Liver (tissue), 9 donors: ENCODE results near the gene CIB4. TPM values are rescaled to one million over a fixed set of nuclear protein-coding genes. Genes with fewer than 3 reads are reported as not detected.

Experiments
- DNase-seq: peaks from one replicate; pipeline ENCODE4 v3.0.0-alpha.2; 2017; ENCODE audit warnings: low spot score
- H3K27ac ChIP-seq, 2 donors: one replicate each; pipeline ENCODE4 v1.7.0; 2013; ENCODE audit warnings: inconsistent platforms in 2 of 2, low read length in 2 of 2, control low read depth in 1 of 2, low read depth in 1 of 2, mild to moderate bottlenecking in 1 of 2
- H3K27me3 ChIP-seq, 4 donors: one replicate each; pipeline versions ENCODE4 v1.6.1 to v1.7.0; 2013; ENCODE audit warnings: low read length in 3 of 4, inconsistent platforms in 1 of 4, mild to moderate bottlenecking in 1 of 4, moderate library complexity in 1 of 4; ENCODE audit not compliant: control insufficient read depth in 4 of 4, insufficient read depth in 4 of 4
- H3K36me3 ChIP-seq, 4 donors: one replicate each; pipeline versions ENCODE4 v1.6.1 to v1.7.0; 2013; ENCODE audit warnings: low read length in 3 of 4, mild to moderate bottlenecking in 3 of 4, low read depth in 1 of 4, moderate library complexity in 1 of 4; ENCODE audit not compliant: control insufficient read depth in 4 of 4, insufficient read depth in 3 of 4
- H3K4me1 ChIP-seq, 4 donors: one replicate each; pipeline versions ENCODE4 v1.6.1 to v1.7.0; 2013; ENCODE audit warnings: low read length in 3 of 4, mild to moderate bottlenecking in 3 of 4, moderate library complexity in 1 of 4; ENCODE audit not compliant: control insufficient read depth in 4 of 4, insufficient read depth in 4 of 4
- H3K4me3 ChIP-seq, 3 donors: one replicate each; pipeline versions ENCODE4 v1.6.1 to v1.7.0; 2013; ENCODE audit warnings: low read length in 3 of 3, control low read depth in 1 of 3, low read depth in 1 of 3, mild to moderate bottlenecking in 1 of 3
- H3K9ac ChIP-seq, 2 donors: one replicate each; pipeline ENCODE4 v1.7.0; 2013; ENCODE audit warnings: low read length in 2 of 2, mild to moderate bottlenecking in 2 of 2, moderate library complexity in 2 of 2, control low read depth in 1 of 2, low read depth in 1 of 2
- H3K9me3 ChIP-seq, 4 donors: one replicate each; pipeline versions ENCODE4 v1.6.1 to v1.7.0; 2013; ENCODE audit warnings: low read length in 3 of 4; ENCODE audit not compliant: control insufficient read depth in 4 of 4
- ATF3 ChIP-seq: IDR thresholded peaks from 2 replicates; pipeline ENCODE4 v1.6.1; 2016; ENCODE audit warnings: antibody characterized with exemption
- CTCF ChIP-seq: fragments of 150-350 bp; IDR thresholded peaks from 2 replicates; pipeline ENCODE4 v1.5.1; 2017; ENCODE audit warnings: improper control_type of control experiment, low read depth, low read length; ENCODE audit not compliant: missing input control
- EGR1 ChIP-seq, 2 donors: IDR thresholded peaks; 2 replicates each; pipeline ENCODE4 v1.6.1; 2016 to 2018; ENCODE audit warnings: antibody characterized with exemption in 2 of 2, low read depth in 2 of 2
- FOXA1 ChIP-seq: IDR thresholded peaks from 2 replicates; pipeline ENCODE4 v1.6.1; 2016; ENCODE audit warnings: antibody characterized with exemption
- FOXA2 ChIP-seq: IDR thresholded peaks from 2 replicates; pipeline ENCODE4 v1.6.1; 2016; ENCODE audit warnings: antibody characterized with exemption
- JUND ChIP-seq, 2 donors: IDR thresholded peaks; 2 replicates each; pipeline ENCODE4 v1.6.1; 2016; ENCODE audit warnings: antibody characterized with exemption in 2 of 2
- NR2F2 ChIP-seq: IDR thresholded peaks from 2 replicates; pipeline ENCODE4 v1.6.1; 2016; ENCODE audit warnings: antibody characterized with exemption
- RAD21 ChIP-seq, 2 donors: IDR thresholded peaks; 2 replicates each; pipeline ENCODE4 v1.6.1; 2016; ENCODE audit warnings: antibody characterized with exemption in 2 of 2, mild to moderate bottlenecking in 2 of 2
- RXRA ChIP-seq, 2 donors: IDR thresholded peaks; 2 replicates each; pipeline ENCODE4 v1.6.1; 2017 to 2018; ENCODE audit warnings: antibody characterized with exemption in 2 of 2, mild to moderate bottlenecking in 1 of 2
- SP1 ChIP-seq: IDR thresholded peaks from 2 replicates; pipeline ENCODE4 v1.6.1; 2018; ENCODE audit warnings: antibody characterized with exemption, mild to moderate bottlenecking
- TAF1 ChIP-seq: conservative IDR thresholded peaks from 2 replicates; pipeline ENCODE4 v1.6.1; 2016; ENCODE audit warnings: antibody characterized with exemption, mild to moderate bottlenecking
- YY1 ChIP-seq: IDR thresholded peaks from 2 replicates; pipeline ENCODE4 v1.6.1; 2016; ENCODE audit warnings: antibody characterized with exemption, mild to moderate bottlenecking
- WGBS: extraction: QIAGEN DNeasy Blood & Tissue Kit; methylation state at CpG from one replicate; pipeline ENCODE4 v1.1.7; 2013; 5-methylcytosine and 5-hydroxymethylcytosine counted together
- polyA plus RNA-seq, 2 donors: library from polyadenylated mRNA; stranded (reverse) in 1 of 2; unstranded in 1 of 2; fragments of 200-250 nt in 1 of 2; fragments of >200 nt in 1 of 2; fragmentation: Nextera tagmentation in 1 of 2; extraction: Ambion mirVana in 1 of 2; gene quantifications; one replicate each; pipeline versions ENCODE4 v1.2.1 to v1.2.3, GENCODE V29; 2013 to 2015
- total RNA-seq, 2 donors: library from RNA; depleted of rRNA; stranded (reverse); fragments of >200 nt; gene quantifications; one replicate each; pipeline ENCODE4 v1.2.3, GENCODE V29; 2014
- TF ChIP-seq, protein P1 (sequence below): IDR thresholded peaks from 2 replicates; pipeline ENCODE4 v1.6.1; 2016; ENCODE audit warnings: antibody characterized with exemption
- TF ChIP-seq, protein P2 (sequence below): IDR thresholded peaks from 2 replicates; pipeline ENCODE4 v1.6.1; 2016; ENCODE audit warnings: antibody characterized with exemption
- donor health status: healthy.
- donor health status: healthy.
- donor health status: healthy.
- donor health status: healthy.
- donor health status: healthy.

The CIB4 gene
- total and polyA plus RNA-seq, 4 donors, result not detected

GRCh38 chr2:26668856-26669750 lies 27.9 kb upstream of the CIB4 start:
- no peak overlapping the region for H3K9ac ChIP-seq
- WGBS, result 58% methylated on average over 8 of the region's 8 CpGs
- H3K27ac ChIP-seq, result no peak overlapping the region
- no peaks in the 10 kb centered on the region for H3K36me3 ChIP-seq
- no peak overlapping the region for H3K4me3 ChIP-seq
- peaks cover 0 to 4% (median 2%) of the 10 kb centered on the region in 4 donors for H3K27me3 ChIP-seq
- no peak for DNase-seq
- no peaks in the 10 kb centered on the region for H3K4me1 ChIP-seq
- peaks cover 0 to 2% (median under 1%) of the 10 kb centered on the region in 4 donors for H3K9me3 ChIP-seq
- TF ChIP-seq SP1 (no peak), EGR1 (IDR thresholded peaks at IDR 0.05; ENCODE audit: low read depth in 2 of 2) (no peak), TAF1 (no peak), RXRA (IDR thresholded peaks at IDR 0.05) (no peak), NR2F2 (no peak), CTCF (no peak), FOXA2 (no peak), FOXA1 (no peak)
- TF ChIP-seq, protein P1, sequence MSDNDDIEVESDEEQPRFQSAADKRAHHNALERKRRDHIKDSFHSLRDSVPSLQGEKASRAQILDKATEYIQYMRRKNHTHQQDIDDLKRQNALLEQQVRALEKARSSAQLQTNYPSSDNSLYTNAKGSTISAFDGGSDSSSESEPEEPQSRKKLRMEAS, result no peak
- TF ChIP-seq, protein P2, sequence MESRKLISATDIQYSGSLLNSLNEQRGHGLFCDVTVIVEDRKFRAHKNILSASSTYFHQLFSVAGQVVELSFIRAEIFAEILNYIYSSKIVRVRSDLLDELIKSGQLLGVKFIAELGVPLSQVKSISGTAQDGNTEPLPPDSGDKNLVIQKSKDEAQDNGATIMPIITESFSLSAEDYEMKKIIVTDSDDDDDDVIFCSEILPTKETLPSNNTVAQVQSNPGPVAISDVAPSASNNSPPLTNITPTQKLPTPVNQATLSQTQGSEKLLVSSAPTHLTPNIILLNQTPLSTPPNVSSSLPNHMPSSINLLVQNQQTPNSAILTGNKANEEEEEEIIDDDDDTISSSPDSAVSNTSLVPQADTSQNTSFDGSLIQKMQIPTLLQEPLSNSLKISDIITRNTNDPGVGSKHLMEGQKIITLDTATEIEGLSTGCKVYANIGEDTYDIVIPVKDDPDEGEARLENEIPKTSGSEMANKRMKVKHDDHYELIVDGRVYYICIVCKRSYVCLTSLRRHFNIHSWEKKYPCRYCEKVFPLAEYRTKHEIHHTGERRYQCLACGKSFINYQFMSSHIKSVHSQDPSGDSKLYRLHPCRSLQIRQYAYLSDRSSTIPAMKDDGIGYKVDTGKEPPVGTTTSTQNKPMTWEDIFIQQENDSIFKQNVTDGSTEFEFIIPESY, result no peak

DNA sequence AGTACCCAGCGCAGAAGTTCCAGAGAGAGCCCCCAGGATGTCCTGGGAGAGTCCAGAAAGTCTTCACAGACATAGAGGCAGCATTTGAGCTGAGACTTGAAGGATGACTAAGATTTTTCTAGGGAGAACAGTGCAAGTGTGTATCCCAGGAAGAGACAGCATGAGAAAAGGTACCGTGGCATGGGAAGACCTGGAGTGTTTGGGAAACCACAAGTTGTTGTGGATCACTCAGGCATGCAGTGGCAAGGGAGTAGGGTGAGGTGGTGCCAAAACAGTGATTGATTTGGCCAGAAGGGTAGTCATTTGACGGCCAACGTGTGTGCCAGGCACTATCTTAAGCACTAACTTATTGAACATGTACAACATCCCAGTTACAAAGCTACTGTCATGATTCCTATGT lies 26.9 kb upstream of the CIB4 start:
- H3K36me3 ChIP-seq, result no peaks in the 10 kb centered on the region
- peaks cover 0 to 2% (median under 1%) of the 10 kb centered on the region in 4 donors for H3K9me3 ChIP-seq
- DNase-seq, result no peak
- H3K27me3 ChIP-seq, result peaks cover 0 to 4% (median 2%) of the 10 kb centered on the region in 4 donors
- H3K4me1 ChIP-seq, result no peaks in the 10 kb centered on the region
- 86% methylated on average over 4 of the region's 4 CpGs for WGBS
- no peak overlapping the region for H3K9ac ChIP-seq
- H3K27ac ChIP-seq, result no peak overlapping the region
- TF ChIP-seq YY1, result no peak
- no peak for TF ChIP-seq JUND (IDR thresholded peaks at IDR 0.05)
- TF ChIP-seq SP1, result no peak
- TF ChIP-seq FOXA1, result no peak
- TF ChIP-seq RXRA (IDR thresholded peaks at IDR 0.05), result no peak
- no peak for TF ChIP-seq RAD21 (IDR thresholded peaks at IDR 0.05)
- no peak for TF ChIP-seq CTCF
- TF ChIP-seq ATF3, result no peak
- TF ChIP-seq, protein P1, result no peak
- no peak overlapping the region for H3K4me3 ChIP-seq
